ENCODE results near the gene ASPSCR1. TPM values are rescaled to one million over a fixed set of nuclear protein-coding genes. Genes with fewer than 3 reads are reported as not detected.
"Not testable (repeated sequence)": the region's sequence is repeated elsewhere in the genome, so short reads cannot be mapped to it uniquely, and the experiment has no call there.

Gene ASPSCR1
- total and polyA plus RNA-seq, 2 donors (not counting 1 experiment from before 2014, with no cell fraction given) = 6.3 to 35.7 TPM

- Histone ChIP-seq H3K9me3 (ENCODE audit: control insufficient read depth, insufficient read depth, low read depth, low read length) (no peaks in the 10 kb centered on the region), H2AFZ (ENCODE audit: low read length) (no peak overlapping the region), H3K4me3 (replicated peaks in 1 of 4; ENCODE audit: control extremely low read depth in 1 of 4, insufficient read depth in 1 of 4, low read depth in 3 of 4, low read length in 4 of 4) (no peak overlapping the region), H3K27me3 (ENCODE audit: control insufficient read depth, insufficient read depth, low read length) (peaks cover 2% of the 10 kb centered on the region), H3K4me2 (ENCODE audit: extremely low read depth, insufficient read depth, low read length) (no peak overlapping the region), H3K4me1 (ENCODE audit: control insufficient read depth, extremely low read depth, insufficient read depth, low read length) (no peaks in the 10 kb centered on the region), H3K27ac (ENCODE audit: insufficient read depth, low read length) (no peak overlapping the region), H3K36me3 (ENCODE audit: control insufficient read depth, insufficient read depth, low read length) (no peaks in the 10 kb centered on the region), H3K79me2 (ENCODE audit: control insufficient read depth, insufficient read depth, low read length) (no peaks in the 10 kb centered on the region), H4K20me1 (ENCODE audit: control insufficient read depth, extremely low read depth, insufficient read depth, low read length) (no peaks in the 10 kb centered on the region), H3K9ac (ENCODE audit: insufficient read depth, low read length) (no peak overlapping the region)
- TF ChIP-seq EZH2 (IDR thresholded peaks at IDR 0.05; ENCODE audit: low read length, missing control alignments) (no peak), CTCF (conservative IDR thresholded peaks at IDR 0.05 in 1 of 2, IDR thresholded peaks at IDR 0.05 in 1 of 2; ENCODE audit: low read depth in 1 of 2, low read length in 2 of 2) (no peak)
- no peak for DNase-seq (ENCODE audit: low read depth in 2 of 2)
Measured at GRCh38 chr17:81952792-81953228, 24.6 kb upstream of the ASPSCR1 start.

DNA sequence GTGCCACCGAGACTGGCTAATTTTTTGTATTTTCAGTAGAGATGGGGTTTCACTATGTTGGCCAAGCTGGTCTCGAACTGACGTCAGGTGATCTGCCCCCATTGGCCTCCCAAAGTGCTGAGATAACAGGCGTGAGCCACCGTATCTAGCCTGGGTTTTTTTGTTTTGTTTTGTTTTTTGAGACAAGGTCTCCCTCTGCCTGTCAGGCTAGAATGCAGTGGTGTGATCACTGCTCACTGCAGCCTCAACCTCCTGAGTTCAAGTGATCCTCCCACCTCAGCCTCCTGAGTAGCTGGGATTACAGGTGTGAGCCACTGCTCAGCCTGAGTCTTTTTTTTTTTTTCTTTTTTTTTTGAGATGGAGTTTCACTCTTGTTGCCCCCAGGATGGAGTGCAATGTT lies 24.0 kb upstream of the ASPSCR1 start:
- H3K27me3 ChIP-seq (ENCODE audit: control insufficient read depth, insufficient read depth, low read length); H3K4me3 ChIP-seq (replicated peaks in 1 of 4; ENCODE audit: control extremely low read depth in 1 of 4, insufficient read depth in 1 of 4, low read depth in 3 of 4, low read length in 4 of 4); H3K79me2 ChIP-seq (ENCODE audit: control insufficient read depth, insufficient read depth, low read length); H3K9me3 ChIP-seq (ENCODE audit: control insufficient read depth, insufficient read depth, low read depth, low read length); H2AFZ ChIP-seq (ENCODE audit: low read length); H3K27ac ChIP-seq (ENCODE audit: insufficient read depth, low read length); H3K4me1 ChIP-seq (ENCODE audit: control insufficient read depth, extremely low read depth, insufficient read depth, low read length); H4K20me1 ChIP-seq (ENCODE audit: control insufficient read depth, extremely low read depth, insufficient read depth, low read length); DNase-seq (ENCODE audit: low read depth in 2 of 2); H3K9ac ChIP-seq (ENCODE audit: insufficient read depth, low read length); H3K4me2 ChIP-seq (ENCODE audit: extremely low read depth, insufficient read depth, low read length); H3K36me3 ChIP-seq (ENCODE audit: control insufficient read depth, insufficient read depth, low read length): not testable (repeated sequence)

DNA sequence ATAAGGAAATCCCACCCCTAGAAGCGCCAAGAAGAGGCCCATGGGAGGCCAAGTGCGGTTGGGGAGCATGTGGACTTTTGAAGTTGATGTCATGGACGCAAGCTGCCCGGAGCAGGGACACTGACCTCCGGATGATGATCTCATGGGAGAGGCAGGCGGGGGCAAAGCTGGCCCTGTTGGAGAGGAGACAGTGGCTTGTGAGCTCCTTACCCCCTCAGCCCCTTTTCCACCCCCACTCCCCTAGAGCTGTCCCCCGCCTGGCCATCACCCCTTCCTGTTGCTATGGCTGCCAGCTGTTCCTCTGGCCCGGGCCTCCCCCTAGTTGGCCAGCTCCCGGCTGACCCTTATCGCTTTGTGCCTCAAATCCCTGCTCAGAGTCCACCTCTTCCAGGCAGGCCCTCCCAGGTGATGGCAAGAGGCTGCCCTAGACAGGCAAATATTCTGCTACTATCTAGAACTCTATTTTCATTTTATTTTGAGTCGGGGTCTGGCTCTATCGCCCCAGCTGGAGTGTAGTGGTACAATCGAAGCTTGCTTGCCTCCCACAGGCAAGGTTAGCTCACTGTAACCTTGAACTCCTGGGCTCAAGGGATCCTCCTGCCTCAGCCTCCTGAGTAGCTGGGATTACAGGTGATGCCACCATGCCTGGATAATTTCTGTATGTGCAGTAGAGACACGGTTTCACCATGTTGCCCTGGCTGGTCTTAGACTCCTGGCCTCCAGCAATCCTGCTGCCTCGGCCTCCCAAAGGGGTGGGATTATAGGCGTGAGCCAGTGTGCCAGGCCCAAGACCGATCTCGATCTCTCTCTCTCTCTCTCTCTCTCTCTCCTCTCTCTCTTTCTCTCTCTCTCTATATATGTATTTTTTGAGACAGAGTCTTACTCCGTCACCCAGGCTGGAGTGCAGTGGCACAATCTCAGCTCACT lies 23.0 kb upstream of the ASPSCR1 start:
- no peaks in the 10 kb centered on the region for H3K4me1 ChIP-seq (ENCODE audit: control insufficient read depth, extremely low read depth, insufficient read depth, low read length)
- H3K9me3 ChIP-seq (ENCODE audit: control insufficient read depth, insufficient read depth, low read depth, low read length) = no peaks in the 10 kb centered on the region
- H3K27me3 ChIP-seq (ENCODE audit: control insufficient read depth, insufficient read depth, low read length) = peaks cover 13% of the 10 kb centered on the region
- H3K9ac ChIP-seq (ENCODE audit: insufficient read depth, low read length) = no peak overlapping the region
- H4K20me1 ChIP-seq (ENCODE audit: control insufficient read depth, extremely low read depth, insufficient read depth, low read length) = no peaks in the 10 kb centered on the region
- no peak overlapping the region for H3K27ac ChIP-seq (ENCODE audit: insufficient read depth, low read length)
- no peaks in the 10 kb centered on the region for H3K36me3 ChIP-seq (ENCODE audit: control insufficient read depth, insufficient read depth, low read length)
- TF ChIP-seq EZH2 (IDR thresholded peaks at IDR 0.05; ENCODE audit: low read length, missing control alignments) = no peak
- TF ChIP-seq CTCF (conservative IDR thresholded peaks at IDR 0.05 in 1 of 2, IDR thresholded peaks at IDR 0.05 in 1 of 2; ENCODE audit: low read depth in 1 of 2, low read length in 2 of 2) = no peak
- H2AFZ ChIP-seq (ENCODE audit: low read length) = no peak overlapping the region
- H3K4me3 ChIP-seq (replicated peaks in 1 of 4; ENCODE audit: control extremely low read depth in 1 of 4, insufficient read depth in 1 of 4, low read depth in 3 of 4, low read length in 4 of 4) = no peak overlapping the region
- DNase-seq (ENCODE audit: low read depth in 2 of 2) = no peak
- H3K79me2 ChIP-seq (ENCODE audit: control insufficient read depth, insufficient read depth, low read length) = no peaks in the 10 kb centered on the region
- no peak overlapping the region for H3K4me2 ChIP-seq (ENCODE audit: extremely low read depth, insufficient read depth, low read length)
